Astrocyte (in vitro differentiated cells and primary cell): ENCODE data around the gene DNAJC11. TPM values are rescaled to one million over a fixed set of nuclear protein-coding genes. Genes with fewer than 3 reads are reported as not detected.

Experiments used
- DNase-seq: peaks from one replicate; pipeline ENCODE4 v3.0.0-alpha.2; 2010; ENCODE audit warnings: low read depth
- FAIRE-seq: peaks from 2 replicates; lab custom pipeline; 2011; peaks lifted over from hg19 to GRCh38; lab: Jason Lieb, UNC
- H2AFZ ChIP-seq: 2 replicates; pipeline ENCODE4 v1.6.0; 2012; ENCODE audit warnings: low read depth, low read length, inconsistent platforms
- H3K27ac ChIP-seq: 2 replicates; pipeline ENCODE4 v1.5.1; 2011; ENCODE audit warnings: low read depth, low read length, inconsistent platforms
- H3K27me3 ChIP-seq: 2 replicates; pipeline ENCODE4 v1.6.0; 2011; ENCODE audit warnings: low read length, inconsistent platforms; ENCODE audit not compliant: insufficient read depth
- H3K36me3 ChIP-seq: 2 replicates; pipeline ENCODE4 v1.5.1; 2011; ENCODE audit warnings: low read length, inconsistent platforms; ENCODE audit not compliant: insufficient read depth
- H3K4me1 ChIP-seq: 2 replicates; pipeline ENCODE4 v1.5.1; 2011; ENCODE audit warnings: low read length, inconsistent platforms; ENCODE audit not compliant: insufficient read depth
- H3K4me2 ChIP-seq: 2 replicates; pipeline ENCODE4 v1.6.0; 2012; ENCODE audit warnings: low read length, inconsistent platforms
- H3K4me3 ChIP-seq: 2 replicates; pipeline ENCODE4 v1.5.1; 2011; ENCODE audit warnings: low read depth, mild to moderate bottlenecking, low read length, inconsistent platforms; ENCODE audit not compliant: insufficient read depth
- H3K79me2 ChIP-seq: 2 replicates; pipeline ENCODE4 v1.6.0; 2012; ENCODE audit warnings: mild to moderate bottlenecking, low read length, inconsistent platforms; ENCODE audit not compliant: insufficient read depth
- H3K9ac ChIP-seq: 2 replicates; pipeline ENCODE4 v1.6.0; 2012; ENCODE audit warnings: mild to moderate bottlenecking, low read length, inconsistent platforms
- H3K9me3 ChIP-seq: 2 replicates; pipeline ENCODE4 v1.5.1; 2012; ENCODE audit warnings: low read depth, mild to moderate bottlenecking, low read length, inconsistent platforms; ENCODE audit not compliant: insufficient read depth
- H4K20me1 ChIP-seq: 2 replicates; pipeline ENCODE4 v1.6.0; 2012; ENCODE audit warnings: low read length, inconsistent platforms; ENCODE audit not compliant: insufficient read depth
- H3K27ac Mint-ChIP-seq: one replicate; pipeline ENCODE4 v1.8.0; 2021; ENCODE audit warnings: mild to moderate bottlenecking, mixed read lengths; ENCODE audit not compliant: unreplicated experiment
- H3K27me3 Mint-ChIP-seq: one replicate; pipeline ENCODE4 v1.8.0; 2021; ENCODE audit warnings: low read depth, mixed read lengths; ENCODE audit not compliant: unreplicated experiment
- H3K36me3 Mint-ChIP-seq: one replicate; pipeline ENCODE4 v1.8.0; 2021; ENCODE audit warnings: low read depth, mixed read lengths; ENCODE audit not compliant: unreplicated experiment
- H3K4me1 Mint-ChIP-seq: one replicate; pipeline ENCODE4 v1.8.0; 2021; ENCODE audit warnings: low read depth, mixed read lengths; ENCODE audit not compliant: unreplicated experiment
- H3K4me3 Mint-ChIP-seq: one replicate; pipeline ENCODE4 v1.8.0; 2021; ENCODE audit warnings: mild to moderate bottlenecking, moderate library complexity, mixed read lengths; ENCODE audit not compliant: unreplicated experiment
- H3K9me3 Mint-ChIP-seq: one replicate; pipeline ENCODE4 v1.8.0; 2021; ENCODE audit warnings: mild to moderate bottlenecking, mixed read lengths; ENCODE audit not compliant: unreplicated experiment
- EZH2 ChIP-seq: IDR thresholded peaks from 2 replicates; pipeline ENCODE4 v1.6.1; 2012; ENCODE audit warnings: mild to moderate bottlenecking, low read length, inconsistent platforms; ENCODE audit not compliant: insufficient read depth
- total RNA-seq: library from RNA; stranded (reverse); gene quantifications from 2 replicates; pipeline ENCODE4 v1.2.1, GENCODE V29; 2021
- TF ChIP-seq, protein P1 (sequence below): IDR thresholded peaks from 2 replicates; pipeline ENCODE4 v1.5.1; 2011; ENCODE audit warnings: low read depth, mild to moderate bottlenecking, inconsistent platforms, low read length, moderate library complexity; ENCODE audit not compliant: insufficient read depth

Gene DNAJC11
- total RNA-seq, 1 donor from 2014 or later = 63.9 TPM

DNA sequence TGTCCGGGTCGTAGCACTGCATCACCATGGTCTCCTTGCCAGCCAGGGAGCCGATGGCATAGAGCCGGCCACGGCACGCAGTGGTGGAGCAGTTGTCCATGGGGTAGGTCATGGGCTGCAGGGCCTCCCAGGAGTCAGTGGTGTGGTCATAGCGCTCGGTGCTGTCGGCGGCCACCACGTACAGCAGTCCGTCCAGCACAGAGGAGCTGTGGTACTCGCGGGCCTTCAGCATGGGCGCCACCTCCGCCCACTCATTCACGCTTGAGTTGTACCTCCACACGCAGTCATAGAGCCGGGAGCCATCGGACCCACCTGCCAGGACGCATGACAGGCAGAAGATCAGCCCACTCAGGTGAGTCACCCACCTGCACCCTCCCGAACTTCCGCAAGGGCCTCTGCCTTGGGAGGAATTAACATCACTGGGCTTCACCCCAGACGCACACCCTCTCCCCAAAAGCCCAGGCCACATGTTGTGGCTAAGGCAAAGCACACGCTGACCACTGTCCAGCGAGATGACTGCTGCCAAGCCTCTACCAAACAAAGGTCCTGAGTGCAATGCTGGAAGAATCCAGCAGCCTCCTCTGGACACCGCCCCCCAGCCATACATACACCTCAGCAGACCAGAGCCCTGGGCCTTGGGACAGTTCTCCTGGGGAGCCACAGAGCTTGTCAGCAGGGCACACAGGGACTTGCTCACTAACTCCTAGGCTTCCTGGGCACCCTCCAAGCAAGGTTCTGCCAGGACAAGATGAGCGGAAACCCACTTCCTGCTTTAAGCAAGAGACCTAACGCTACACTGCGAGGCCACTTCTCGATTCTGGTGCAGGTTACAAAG, 102.3 kb downstream of the DNAJC11 start:
- H3K4me3 Mint-ChIP-seq = peak overlapping the region; percentile 71
- peaks cover 23% of the 10 kb centered on the region for H3K36me3 ChIP-seq
- peaks cover 77% of the 10 kb centered on the region for H3K79me2 ChIP-seq
- no peak overlapping the region for H3K27ac ChIP-seq
- H4K20me1 ChIP-seq = peaks cover 75% of the 10 kb centered on the region
- DNase-seq = no peak
- H3K4me2 ChIP-seq = peak overlapping the region; percentile 94
- TF ChIP-seq, protein P1, sequence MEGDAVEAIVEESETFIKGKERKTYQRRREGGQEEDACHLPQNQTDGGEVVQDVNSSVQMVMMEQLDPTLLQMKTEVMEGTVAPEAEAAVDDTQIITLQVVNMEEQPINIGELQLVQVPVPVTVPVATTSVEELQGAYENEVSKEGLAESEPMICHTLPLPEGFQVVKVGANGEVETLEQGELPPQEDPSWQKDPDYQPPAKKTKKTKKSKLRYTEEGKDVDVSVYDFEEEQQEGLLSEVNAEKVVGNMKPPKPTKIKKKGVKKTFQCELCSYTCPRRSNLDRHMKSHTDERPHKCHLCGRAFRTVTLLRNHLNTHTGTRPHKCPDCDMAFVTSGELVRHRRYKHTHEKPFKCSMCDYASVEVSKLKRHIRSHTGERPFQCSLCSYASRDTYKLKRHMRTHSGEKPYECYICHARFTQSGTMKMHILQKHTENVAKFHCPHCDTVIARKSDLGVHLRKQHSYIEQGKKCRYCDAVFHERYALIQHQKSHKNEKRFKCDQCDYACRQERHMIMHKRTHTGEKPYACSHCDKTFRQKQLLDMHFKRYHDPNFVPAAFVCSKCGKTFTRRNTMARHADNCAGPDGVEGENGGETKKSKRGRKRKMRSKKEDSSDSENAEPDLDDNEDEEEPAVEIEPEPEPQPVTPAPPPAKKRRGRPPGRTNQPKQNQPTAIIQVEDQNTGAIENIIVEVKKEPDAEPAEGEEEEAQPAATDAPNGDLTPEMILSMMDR = no peak
- TF ChIP-seq EZH2 = no peak
- peaks cover 17% of the 10 kb centered on the region for H3K36me3 Mint-ChIP-seq
- H3K27me3 ChIP-seq = no peaks in the 10 kb centered on the region
- H3K9me3 ChIP-seq = no peaks in the 10 kb centered on the region
- H2AFZ ChIP-seq = no peak overlapping the region
- H3K27ac Mint-ChIP-seq = peak overlapping the region; percentile 93
- H3K4me1 Mint-ChIP-seq = peaks cover 16% of the 10 kb centered on the region
- no peak for FAIRE-seq
- H3K4me1 ChIP-seq = peaks cover 30% of the 10 kb centered on the region
- H3K9me3 Mint-ChIP-seq = no peaks in the 10 kb centered on the region
- H3K27me3 Mint-ChIP-seq = no peaks in the 10 kb centered on the region
- H3K4me3 ChIP-seq = peak overlapping the region; percentile 48
- peak overlapping the region; percentile 35 for H3K9ac ChIP-seq

DNA sequence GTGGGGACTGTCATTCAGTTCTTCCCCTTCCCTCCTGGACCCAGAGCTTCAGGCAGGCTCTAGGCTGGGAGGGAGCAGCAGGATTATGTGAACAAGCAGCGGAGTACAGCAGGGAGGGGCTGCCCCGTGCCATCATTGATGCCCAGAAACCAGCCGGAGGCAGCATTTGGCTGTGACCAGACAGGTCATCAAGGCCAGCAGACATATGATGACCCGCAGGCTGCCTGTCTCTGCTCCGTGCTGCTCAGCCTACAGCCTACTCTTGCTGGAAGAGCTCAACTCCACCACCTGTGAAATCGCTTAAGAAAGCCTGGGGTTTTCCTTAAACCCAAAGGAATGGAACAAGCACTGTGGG, 103.9 kb downstream of the DNAJC11 start:
- H3K4me2 ChIP-seq = no peak overlapping the region
- TF ChIP-seq EZH2 = no peak
- TF ChIP-seq, protein P1 = no peak
- Mint-ChIP-seq H3K36me3 (peaks cover 17% of the 10 kb centered on the region), H3K4me1 (peaks cover 10% of the 10 kb centered on the region), H3K27me3 (no peaks in the 10 kb centered on the region), H3K9me3 (no peaks in the 10 kb centered on the region), H3K27ac (no peak overlapping the region), H3K4me3 (no peak overlapping the region)
- H2AFZ ChIP-seq = no peak overlapping the region
- peaks cover 92% of the 10 kb centered on the region for H3K79me2 ChIP-seq
- H4K20me1 ChIP-seq = peaks cover 91% of the 10 kb centered on the region
- FAIRE-seq = no peak
- H3K36me3 ChIP-seq = peaks cover 35% of the 10 kb centered on the region
- H3K27ac ChIP-seq = no peak overlapping the region
- no peak overlapping the region for H3K9ac ChIP-seq
- peaks cover 16% of the 10 kb centered on the region for H3K4me1 ChIP-seq
- H3K4me3 ChIP-seq = no peak overlapping the region
- H3K27me3 ChIP-seq = no peaks in the 10 kb centered on the region
- DNase-seq = no peak
- H3K9me3 ChIP-seq = no peaks in the 10 kb centered on the region
